GM18868 (cell line): ENCODE measurements around the gene NDST1.

Source experiments
- ATAC-seq: cut with Tn5 transposase; IDR thresholded peaks from one replicate; pipeline ENCODE4 v1.9.1; 2021; ENCODE audit warnings: mild to moderate bottlenecking, moderate library complexity; ENCODE audit not compliant: unreplicated experiment

NDST1 gene

GRCh38 chr5:150488519-150489359, 19.2 kb upstream of the NDST1 start:
- no peak for ATAC-seq

DNA sequence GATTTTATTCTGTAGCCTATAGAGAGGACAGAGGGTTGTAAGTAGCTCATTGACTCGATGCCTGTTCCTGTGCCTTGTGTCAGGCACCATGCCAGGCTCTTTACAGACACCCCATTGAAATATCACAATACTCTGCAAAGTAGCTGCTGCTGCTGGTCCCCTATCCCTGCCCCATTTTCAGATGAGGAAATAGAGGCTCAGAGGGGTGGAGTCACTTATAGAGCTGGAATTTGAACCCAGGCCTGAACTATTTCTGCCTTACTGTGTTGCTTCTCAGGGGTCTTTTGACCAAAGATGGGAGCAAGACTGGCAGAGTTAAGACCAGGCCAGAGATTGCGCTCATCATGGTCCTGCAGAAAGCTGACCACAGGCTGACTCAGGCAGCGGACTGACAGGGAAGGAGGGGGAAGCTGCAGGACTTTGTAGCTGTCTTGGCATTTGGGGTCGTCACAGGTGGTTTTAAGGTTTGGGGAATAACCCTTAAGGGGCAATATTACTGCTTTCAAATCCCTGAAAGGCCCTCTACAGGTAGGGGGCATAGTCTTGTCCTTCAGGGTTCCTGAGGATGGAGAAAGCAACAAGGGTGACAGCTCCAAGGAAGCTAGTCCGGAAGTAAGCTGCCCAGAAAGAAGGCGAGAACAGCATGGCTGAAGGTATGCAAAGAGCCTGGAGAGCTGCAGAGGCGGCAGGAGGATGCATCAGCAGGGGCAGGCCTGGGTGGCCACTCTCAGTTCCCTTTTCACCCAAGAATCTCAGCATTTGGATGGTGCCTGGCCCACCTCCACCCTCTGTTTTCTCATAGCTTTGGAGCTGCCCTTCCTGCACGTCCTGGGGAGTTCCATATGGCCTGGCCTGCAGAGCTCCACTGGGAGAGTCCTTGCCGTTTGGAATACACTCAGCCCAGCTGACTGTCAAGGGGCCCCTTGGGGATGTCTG, 18.3 kb upstream of the NDST1 start:
- peak; percentile 84 for ATAC-seq

DNA sequence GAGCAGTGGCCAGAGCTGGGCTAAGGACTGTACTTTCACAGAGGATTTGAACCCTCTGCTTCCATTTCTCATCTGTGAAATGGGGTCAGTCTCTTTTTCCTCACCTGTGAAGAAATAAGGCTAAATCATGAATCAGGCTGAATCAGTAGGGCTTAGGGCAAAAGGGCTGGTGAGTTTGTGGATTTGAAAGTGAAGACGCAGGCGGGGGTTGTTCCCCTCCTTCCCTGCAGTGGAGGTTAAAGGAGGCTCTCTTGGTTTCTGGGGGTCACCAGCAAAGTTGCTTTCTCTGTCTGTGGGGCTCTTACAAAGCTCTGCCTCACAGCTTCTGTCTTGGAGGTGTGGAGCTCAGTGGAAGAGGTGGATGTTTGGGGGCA, 17.6 kb upstream of the NDST1 start:
- no peak for ATAC-seq

GRCh38 chr5:150490754-150491153, 17.2 kb upstream of the NDST1 start:
- ATAC-seq = no peak

GRCh38 chr5:150491876-150492275, 16.1 kb upstream of the NDST1 start:
- ATAC-seq = no peak

DNA sequence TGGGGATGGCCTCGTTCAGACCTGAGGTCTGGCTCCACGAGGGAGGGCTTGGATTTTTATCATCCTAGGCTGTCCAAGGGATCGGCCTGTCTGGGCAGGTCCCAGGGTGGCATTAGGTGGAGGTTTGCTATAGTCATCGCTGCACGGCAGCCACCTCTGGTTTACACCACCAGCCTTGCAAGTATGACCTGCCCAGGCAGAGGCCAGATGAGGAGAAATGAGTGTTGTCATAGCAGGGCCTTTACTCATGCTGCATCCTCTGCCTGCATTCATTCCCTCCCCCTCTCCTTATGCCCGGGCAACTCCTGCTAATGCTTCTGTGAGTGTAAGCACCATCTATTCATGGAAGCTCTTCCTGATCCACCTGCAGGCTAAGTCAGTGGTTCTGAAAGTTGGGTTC, 15.3 kb upstream of the NDST1 start:
- ATAC-seq = no peak

- ATAC-seq = no peak
These were observed 11.8 kb upstream of the NDST1 start for GRCh38 chr5:150496098-150496497.

GRCh38 chr5:150496534-150496933, 11.4 kb upstream of the NDST1 start:
- ATAC-seq = no peak

- no peak for ATAC-seq
These were observed 10.5 kb upstream of the NDST1 start for GRCh38 chr5:150497274-150497988.

DNA sequence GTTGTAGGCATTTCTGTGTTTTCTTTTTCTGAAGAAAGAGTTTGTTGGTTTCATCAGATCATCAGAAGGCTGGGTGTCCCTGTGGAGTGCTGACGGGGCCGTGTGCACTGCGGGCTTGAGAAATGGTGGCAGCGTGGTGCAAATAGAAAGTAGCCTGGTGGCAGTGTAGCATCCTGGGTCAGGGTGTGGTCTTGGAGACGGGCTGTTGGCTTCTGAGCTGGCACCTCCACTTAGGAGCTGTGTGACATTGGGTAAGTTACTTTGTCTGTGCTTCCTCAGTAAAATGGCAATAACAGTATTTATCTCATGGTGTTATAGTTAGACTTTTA, 10.0 kb upstream of the NDST1 start:
- no peak for ATAC-seq

DNA sequence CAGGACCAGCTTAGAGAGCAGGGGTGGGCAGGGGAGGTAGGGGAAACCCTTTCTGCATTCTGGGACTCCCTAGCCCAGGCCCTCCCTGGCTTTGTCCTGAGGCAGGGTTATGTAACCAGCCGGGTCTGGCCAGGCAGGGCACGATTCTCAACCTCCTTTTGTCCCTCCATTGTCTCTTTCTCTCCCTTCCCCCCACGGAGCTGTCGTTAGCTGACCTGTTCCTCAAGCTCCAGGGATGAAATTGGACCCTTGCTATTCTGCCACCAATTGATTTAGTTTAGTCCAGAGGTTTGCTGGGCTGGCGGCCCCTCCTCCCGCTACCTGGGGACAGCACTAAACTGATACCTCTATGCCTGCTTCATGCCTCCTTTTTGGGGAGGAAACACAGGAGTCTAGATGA, 9.4 kb upstream of the NDST1 start:
- no peak for ATAC-seq

DNA sequence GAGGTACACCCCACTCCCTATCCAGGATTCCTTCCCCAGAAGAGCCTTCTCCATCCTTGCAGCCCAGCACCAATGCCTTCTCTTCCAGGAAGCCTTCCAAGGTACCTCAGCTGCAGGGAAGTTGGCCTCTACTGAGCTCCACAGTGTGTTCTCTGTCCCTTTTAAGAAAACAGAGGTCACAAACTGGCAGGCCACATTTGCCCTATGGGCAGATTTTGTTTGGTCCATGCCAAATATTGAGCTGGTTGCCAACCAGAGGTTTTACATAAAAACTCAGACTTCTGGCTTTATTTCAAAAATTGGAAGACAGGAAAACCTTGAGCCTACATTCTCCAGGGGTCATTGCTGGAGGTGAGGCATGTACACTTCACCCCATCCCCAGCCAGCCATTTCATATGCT, 9.0 kb upstream of the NDST1 start:
- no peak for ATAC-seq

- no peak for ATAC-seq
These were observed 8.4 kb upstream of the NDST1 start for GRCh38 chr5:150499437-150499956.

GRCh38 chr5:150500328-150500841, 7.5 kb upstream of the NDST1 start:
- ATAC-seq = no peak

DNA sequence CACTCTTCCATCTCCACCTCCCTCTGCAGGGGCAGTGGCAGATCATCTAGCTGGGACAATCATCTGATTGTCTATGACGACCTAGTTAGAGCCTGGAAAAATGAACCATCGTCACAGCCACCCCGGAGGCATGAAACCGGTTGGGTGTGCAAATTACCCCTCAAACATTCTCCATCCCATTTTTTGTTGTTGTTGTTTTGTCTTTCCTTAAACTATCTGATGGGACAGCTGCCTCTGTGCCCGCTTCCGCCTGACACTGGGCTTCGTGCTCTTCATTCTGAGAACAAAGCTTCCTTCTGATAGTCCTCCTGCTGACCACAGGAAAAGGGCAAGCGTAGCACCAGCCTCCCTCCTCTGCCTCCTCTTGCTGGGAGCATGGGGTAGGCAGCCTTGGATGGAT, 7.0 kb upstream of the NDST1 start:
- no peak for ATAC-seq

- no peak for ATAC-seq
These were observed 5.8 kb upstream of the NDST1 start for GRCh38 chr5:150502106-150502505.

GRCh38 chr5:150502847-150503246, 5.1 kb upstream of the NDST1 start:
- no peak for ATAC-seq

GRCh38 chr5:150503386-150503785, 4.5 kb upstream of the NDST1 start:
- no peak for ATAC-seq

- ATAC-seq = no peak
These were observed 3.8 kb upstream of the NDST1 start for GRCh38 chr5:150503977-150504620.

DNA sequence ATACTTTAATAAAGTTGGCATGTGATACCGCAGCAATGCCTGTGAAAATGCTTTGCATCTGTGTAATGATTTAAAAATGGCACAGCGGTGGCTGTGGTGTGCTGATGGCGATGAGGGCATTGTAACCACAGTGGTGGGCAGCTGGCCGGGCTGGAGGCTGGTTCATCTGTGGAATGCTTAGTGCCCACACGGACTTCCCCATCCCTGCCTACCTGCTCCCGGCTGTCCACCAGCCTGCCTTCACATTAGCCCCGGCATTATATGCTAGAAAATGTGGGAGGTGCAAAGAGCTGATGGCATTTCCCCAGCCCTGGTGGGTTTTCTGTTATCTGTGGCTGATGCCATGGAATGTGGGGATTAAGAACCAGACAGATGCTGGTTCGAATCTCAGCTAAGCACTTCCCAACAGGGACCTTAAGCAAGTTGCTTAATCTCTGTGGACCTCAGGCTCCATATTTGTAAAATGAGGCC, 2.9 kb upstream of the NDST1 start:
- no peak for ATAC-seq
